ENCODE results near the gene TCF7L2.

TCF7L2 gene

DNA sequence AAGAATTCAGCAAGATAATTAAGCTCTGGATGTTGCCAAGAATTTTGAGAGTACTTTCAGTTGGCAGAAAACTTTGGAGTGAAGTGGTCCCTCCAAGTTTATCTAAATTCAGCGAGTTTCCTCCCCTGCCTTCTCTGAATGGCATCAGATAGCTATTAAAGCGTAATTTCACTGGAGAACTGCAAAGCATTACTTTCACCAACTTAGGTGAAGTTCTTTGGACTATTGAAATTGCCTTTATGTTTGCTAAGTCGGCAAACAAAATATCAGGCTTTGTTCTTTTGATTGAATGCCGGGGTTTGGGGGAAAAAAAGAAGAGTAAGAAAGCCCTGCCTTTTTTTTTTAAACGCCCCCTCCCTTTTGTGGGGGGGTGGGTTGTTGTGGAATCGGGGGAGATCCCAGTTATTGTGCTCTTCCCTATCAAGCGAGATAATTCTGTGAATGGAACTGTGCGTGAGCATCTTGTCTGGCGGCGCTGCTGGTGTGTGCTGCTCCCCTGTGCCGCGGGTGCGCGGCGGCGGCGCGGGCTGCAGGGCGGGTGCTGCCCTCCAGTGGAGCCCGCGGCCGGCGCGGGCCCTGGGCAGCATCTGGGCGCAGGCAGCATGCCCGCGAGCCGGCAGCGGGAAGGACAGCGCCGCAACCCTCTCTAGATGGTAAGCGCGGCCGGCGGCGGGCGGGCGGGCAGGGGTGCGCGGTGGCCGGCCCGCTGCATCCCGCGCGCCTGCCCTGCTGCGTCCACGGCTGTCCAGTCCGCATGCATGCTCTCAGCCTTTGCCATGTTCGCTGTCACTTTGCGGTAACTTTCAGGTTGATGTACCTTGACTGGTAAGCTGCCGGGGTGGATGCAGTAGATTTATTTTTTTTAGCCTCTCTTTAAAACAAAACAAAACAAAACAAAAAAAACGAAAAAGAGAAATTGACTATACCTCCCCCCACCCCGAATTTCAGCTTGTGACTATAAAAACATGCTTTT lies 176.5 kb downstream of the TCF7L2 start:
- in situ Hi-C loops (cut with MboI; ENCODE audit: low pct_unique_long_range_greater_than_20kb, low sequenced_read_pairs) = no loop called here
- peak; percentile 59 for DNase-seq

- no peak for DNase-seq
- in situ Hi-C loops (cut with MboI; ENCODE audit: low pct_unique_long_range_greater_than_20kb, low sequenced_read_pairs) = no loop called here
These were observed 177.3 kb downstream of the TCF7L2 start for GRCh38 chr10:113127261-113127900.

- in situ Hi-C loops (cut with MboI; ENCODE audit: low pct_unique_long_range_greater_than_20kb, low sequenced_read_pairs) = no loop called here
These were observed 177.8 kb downstream of the TCF7L2 start for GRCh38 chr10:113127901-113128283.

GRCh38 chr10:113128450-113129070 lies 178.5 kb downstream of the TCF7L2 start:
- in situ Hi-C loops (cut with MboI; ENCODE audit: low pct_unique_long_range_greater_than_20kb, low sequenced_read_pairs) = no loop called here

More at GRCh38 chr10:113127901-113128283, 177.8 kb downstream of the TCF7L2 start:
- DNase-seq = no peak

DNA sequence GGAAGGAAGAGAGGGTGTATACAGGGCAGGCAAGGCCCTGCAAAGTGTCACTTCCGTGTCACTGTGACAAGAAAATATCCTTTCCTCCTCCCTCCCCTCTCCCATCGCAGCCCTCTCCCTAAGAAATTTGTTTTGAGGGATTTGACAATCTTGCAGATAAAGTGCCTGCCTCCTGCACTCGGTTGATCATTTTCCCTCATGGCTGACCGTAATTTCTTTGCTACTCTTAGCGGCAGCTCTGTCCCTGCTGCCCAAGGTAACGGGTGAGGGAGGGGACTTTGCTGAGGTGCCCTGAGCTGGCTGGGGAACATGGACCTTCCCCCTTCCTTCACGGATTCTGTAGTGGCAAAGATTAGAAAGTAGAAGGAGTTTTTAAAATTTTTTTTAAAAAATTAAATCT lies 179.1 kb downstream of the TCF7L2 start:
- in situ Hi-C loops (cut with MboI; ENCODE audit: low pct_unique_long_range_greater_than_20kb, low sequenced_read_pairs) = no loop called here
- DNase-seq = no peak

More at GRCh38 chr10:113128450-113129070, 178.5 kb downstream of the TCF7L2 start:
- no peak for DNase-seq

GRCh38 chr10:113130014-113130641 lies 180.1 kb downstream of the TCF7L2 start:
- in situ Hi-C loops (cut with MboI; ENCODE audit: low pct_unique_long_range_greater_than_20kb, low sequenced_read_pairs) = no loop called here
- no peak for DNase-seq

- no peak for DNase-seq
- in situ Hi-C loops (cut with MboI; ENCODE audit: low pct_unique_long_range_greater_than_20kb, low sequenced_read_pairs) = no loop called here
These were observed 181.7 kb downstream of the TCF7L2 start for GRCh38 chr10:113131613-113132261.

GRCh38 chr10:113132591-113133121 lies 182.6 kb downstream of the TCF7L2 start:
- no peak for DNase-seq
- in situ Hi-C loops (cut with MboI; ENCODE audit: low pct_unique_long_range_greater_than_20kb, low sequenced_read_pairs) = no loop called here

DNA sequence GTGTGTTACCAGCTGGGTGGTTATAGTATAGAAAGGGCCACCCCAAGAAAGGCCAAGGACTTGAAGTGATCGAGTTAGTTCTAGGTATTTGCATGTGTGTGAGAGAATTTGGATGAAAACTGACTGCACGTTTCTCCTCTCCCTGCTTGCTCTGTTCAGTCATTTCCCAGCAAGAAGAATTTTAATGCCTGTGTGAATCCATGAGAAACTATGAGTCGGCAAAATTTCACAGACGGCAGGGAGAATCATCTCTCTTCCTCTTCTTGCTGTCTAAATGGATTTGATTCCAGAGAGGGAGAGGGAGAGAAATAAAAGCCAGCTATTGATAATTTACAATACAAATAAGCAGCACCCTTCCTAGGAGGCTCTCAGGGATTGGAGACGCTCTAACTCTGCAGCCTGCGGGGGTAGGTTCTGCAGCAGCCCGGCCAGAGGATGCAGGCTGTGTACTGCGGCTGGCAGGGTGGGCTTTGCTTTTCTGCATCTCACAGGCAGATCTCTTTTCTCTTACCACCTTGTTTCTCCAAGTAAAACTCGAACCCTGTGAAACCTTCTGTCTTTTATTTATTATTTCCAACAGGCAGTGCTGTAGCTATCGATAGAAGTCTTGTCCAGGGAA lies 183.6 kb downstream of the TCF7L2 start:
- peak; percentile 33 for DNase-seq
- in situ Hi-C loops (cut with MboI; ENCODE audit: low pct_unique_long_range_greater_than_20kb, low sequenced_read_pairs) = no loop called here

DNA sequence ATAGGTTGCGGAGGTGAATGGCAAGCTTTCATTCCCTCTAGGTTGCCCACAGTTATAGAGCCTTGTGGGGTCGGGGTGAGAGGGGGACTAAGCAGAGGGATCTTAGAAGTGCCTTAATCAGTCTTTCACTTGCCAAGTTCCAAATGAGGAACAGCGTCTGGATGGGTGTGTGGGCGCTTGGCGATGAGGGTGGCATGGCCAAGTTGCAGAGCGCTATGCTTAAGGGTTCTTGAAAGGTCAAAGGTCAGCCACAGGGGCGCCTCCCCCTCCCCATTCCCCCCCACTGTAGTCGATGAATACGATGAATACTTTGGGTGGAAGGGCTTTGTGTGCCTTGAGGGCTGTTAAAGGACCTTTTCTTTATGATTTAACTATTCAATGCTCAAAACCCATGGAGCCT lies 185.0 kb downstream of the TCF7L2 start:
- in situ Hi-C loops (cut with MboI; ENCODE audit: low pct_unique_long_range_greater_than_20kb, low sequenced_read_pairs) = no loop called here

GRCh38 chr10:113137941-113138685 lies 188.1 kb downstream of the TCF7L2 start:
- DNase-seq = no peak

More for the DNA sequence above, 185.0 kb downstream of the TCF7L2 start:
- DNase-seq = no peak

DNA sequence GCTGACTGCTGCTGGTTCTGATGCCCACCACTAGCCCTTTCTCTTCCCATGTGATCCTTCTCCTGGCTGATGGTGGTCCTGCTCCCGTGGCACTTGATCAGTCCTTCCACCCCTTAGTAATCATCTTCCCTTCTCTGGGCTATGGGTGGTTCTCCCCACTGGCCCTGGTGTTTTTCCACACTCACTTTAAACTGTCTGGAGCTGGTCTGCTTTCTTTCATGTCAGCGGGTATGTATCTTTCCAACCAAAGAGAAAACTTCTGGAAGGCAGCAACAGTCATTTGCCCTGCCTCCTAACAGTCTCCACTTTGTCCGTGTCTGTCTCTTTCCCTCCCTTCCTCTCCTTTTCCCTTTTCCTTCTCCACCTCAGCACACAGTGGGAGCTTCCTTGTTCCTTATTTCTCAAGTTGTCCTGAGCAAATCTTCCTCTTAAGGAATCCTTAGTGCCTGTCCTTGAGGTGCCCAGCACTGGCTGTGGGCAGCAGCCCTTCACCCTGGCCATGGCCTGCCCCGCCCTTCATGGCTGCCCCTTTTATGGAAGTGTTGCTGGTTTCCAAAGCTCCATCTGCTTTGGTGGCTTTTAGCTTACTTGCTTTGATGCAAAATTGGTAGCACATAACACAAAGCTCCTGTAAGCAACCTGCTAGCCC lies 189.0 kb downstream of the TCF7L2 start:
- DNase-seq = no peak
- in situ Hi-C loops (cut with MboI; ENCODE audit: low pct_unique_long_range_greater_than_20kb, low sequenced_read_pairs) = no loop called here

More at GRCh38 chr10:113137941-113138685, 188.1 kb downstream of the TCF7L2 start:
- in situ Hi-C loops (cut with MboI; ENCODE audit: low pct_unique_long_range_greater_than_20kb, low sequenced_read_pairs) = no loop called here

DNA sequence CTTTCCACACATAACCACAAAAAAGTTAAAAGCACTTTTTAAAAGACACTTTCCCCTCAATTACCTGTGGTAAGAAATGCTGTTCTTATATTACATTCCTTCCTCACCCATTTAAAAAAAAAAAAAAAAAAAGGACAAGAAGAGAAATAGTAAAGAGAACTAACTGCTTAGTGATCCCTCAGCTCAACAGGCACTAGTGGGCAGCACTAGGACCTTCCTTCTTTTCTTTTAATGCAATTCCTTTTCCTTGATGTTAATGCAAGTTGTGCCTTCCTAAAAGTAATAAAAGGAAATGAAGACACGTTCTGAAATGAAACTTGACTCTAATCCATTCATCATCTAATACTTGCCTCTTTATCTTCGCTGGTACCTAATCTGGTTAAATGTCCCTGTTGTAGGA lies 189.7 kb downstream of the TCF7L2 start:
- in situ Hi-C loops (cut with MboI; ENCODE audit: low pct_unique_long_range_greater_than_20kb, low sequenced_read_pairs) = no loop called here
- DNase-seq = no peak

DNA sequence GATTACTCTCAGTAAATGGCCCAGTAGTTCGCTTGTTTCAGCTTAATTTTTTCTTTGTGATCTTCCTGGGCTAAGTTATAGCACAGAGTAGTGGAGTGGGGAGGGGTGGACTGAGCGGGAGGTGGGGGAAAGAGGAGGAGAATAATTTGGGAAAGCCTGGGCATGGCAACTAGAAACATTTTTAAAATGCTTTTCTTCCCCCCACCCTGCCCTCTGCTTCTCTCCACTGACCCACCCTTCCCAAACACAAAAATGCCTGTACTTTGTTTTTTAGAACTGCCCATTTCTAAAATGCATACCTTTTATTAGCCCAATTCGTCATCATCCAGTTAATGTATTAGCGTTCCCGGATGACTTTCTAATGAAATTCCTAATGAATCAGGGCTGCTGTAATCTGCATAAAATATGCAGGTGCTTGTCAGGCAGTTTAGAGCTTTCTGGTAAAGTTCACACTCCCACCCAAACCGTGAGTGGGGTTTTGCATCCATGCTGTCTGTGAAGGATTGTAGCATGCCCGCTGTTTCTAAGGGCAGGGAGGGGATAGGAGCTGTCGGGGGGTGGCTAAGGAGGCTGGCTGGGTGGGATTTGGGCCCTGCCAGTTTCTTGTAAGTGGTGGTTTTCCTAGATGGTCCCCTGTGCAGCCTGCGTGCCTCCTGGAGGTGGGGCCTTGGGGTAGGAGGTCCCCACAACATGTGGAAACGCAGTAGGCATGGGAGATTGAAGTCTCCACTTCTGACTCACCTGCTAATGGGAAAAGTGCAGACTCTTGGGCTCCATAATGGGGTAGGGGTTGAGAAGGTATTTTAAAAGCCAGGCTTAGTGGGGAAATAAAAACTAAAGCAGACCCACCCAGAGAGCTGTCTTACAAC lies 190.3 kb downstream of the TCF7L2 start:
- no peak for DNase-seq
- in situ Hi-C loops (cut with MboI; ENCODE audit: low pct_unique_long_range_greater_than_20kb, low sequenced_read_pairs) = no loop called here

DNA sequence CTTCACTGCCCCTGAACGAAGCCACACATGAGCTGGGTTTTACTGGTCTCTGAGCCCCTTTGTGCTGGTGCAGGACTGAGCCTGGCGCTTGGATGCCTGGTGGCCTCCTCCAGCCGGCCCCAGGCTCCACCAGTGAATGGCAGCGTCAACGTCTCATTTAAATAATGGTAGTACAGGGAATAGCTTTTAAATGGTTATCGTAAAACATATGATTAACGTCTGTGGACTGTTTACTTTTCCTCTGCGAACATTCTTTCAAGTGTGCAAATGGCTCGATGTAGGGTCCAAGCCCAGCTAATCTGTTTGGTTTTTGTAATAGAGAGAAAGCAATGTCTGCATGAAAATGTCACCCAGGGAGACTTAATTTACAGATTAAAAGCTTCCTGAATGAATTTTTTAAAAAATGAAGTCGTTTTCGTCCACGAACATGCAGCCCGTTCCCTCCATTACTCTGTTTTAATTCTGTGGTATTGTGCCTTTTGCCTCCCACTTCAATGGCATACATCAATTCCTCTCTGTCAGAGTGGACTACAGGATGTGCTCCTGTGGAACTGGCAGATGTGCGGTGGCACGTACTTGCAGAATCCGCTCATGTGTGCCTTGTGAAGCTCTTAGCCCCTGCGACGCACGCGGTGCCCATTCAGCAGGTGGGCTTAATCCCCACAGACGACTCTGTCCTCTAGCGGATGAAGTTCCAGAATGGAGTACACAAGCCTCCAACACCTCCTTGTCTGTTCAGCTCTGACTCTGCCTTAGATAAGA lies 192.7 kb downstream of the TCF7L2 start:
- DNase-seq = no peak
- in situ Hi-C loops (cut with MboI; ENCODE audit: low pct_unique_long_range_greater_than_20kb, low sequenced_read_pairs) = no loop called here

GRCh38 chr10:113144576-113144975 lies 194.5 kb downstream of the TCF7L2 start:
- in situ Hi-C loops (cut with MboI; ENCODE audit: low pct_unique_long_range_greater_than_20kb, low sequenced_read_pairs) = no loop called here

More at GRCh38 chr10:113144576-113144975, 194.5 kb downstream of the TCF7L2 start:
- no peak for DNase-seq

Measured in KBM-7 (cell line).